T-helper 2 cell treated with Interferon-gamma antibody and Interleukin-4, amounts not matched to agents 100 ng/mL and 5 ng/mL, for 36 hours (primary cell): ENCODE data around the gene APOL6. TPM values are rescaled to one million over a fixed set of nuclear protein-coding genes. Genes with fewer than 3 reads are reported as not detected.

ENCODE experiments used
- intact Hi-C: fragments of 100-400 bp; cut with micrococcal nuclease; formaldehyde crosslinking; loops from one replicate; pipeline ENCODE4 v1.15.1; 2023
- total RNA-seq: library from RNA; stranded (reverse); gene quantifications from 2 replicates; pipeline ENCODE4 v1.2.3, GENCODE V29; 2022

APOL6 gene
- total RNA-seq, 1 donor from 2014 or later = 73.9 TPM

DNA sequence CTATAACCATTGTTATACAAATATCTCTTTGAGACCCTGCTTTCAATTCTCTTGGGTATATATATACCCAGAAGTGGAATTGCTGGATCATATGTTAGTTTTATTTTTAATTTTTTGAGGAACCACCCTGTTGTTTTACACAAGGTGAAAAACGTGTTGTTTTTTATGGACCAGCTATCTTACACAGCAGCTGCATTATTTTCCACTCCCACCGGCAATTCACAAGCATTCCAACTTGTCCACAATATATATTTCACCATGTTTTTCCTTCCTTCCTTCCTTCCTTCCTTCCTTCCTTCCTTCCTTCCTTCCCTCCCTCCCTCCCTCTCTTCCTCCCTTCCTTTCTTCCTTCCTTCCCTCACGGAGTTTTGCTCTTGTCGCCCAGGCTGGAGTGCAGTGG, 63.1 kb downstream of the APOL6 start:
- intact Hi-C loops = no loop called here

DNA sequence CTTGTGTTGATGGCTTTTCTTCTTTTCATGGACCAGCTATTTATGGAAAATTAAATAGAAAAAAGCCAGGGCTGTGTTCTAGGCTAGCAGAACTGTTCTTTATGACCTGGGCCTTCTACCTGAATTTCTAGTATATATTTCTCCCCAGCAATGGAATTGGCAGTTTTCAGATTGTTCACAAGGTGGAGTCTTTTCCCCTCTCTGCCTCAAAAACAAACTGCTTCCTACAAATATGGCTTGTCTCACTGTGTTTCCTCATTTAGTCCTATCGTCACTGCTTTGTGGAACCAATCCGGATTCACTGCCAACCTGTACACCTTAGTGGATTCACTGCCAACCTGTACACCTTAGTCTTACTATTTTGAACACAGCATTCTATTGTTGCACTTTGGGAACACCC, 64.4 kb downstream of the APOL6 start:
- intact Hi-C loops = no loop called here

GRCh38 chr22:35717572-35717971, 69.3 kb downstream of the APOL6 start, which contains the start of gene APOL5:
Gene APOL5, plus strand, starts transcription at chr22:35717872. Its CDS starts 0 bp downstream, at chr22:35717872.
- intact Hi-C loops = no loop called here

Other genes with a start within 250 kb of the APOL6 start
- gene MCM5, start 248.3 kb upstream of the APOL6 start, total RNA-seq = 273 and 281 TPM in 2 replicates
- not detected in 2 replicates for gene RASD2, start 107.6 kb upstream of the APOL6 start, total RNA-seq
- 0.36 and 0.68 TPM in 2 replicates for gene MB, start 31.1 kb upstream of the APOL6 start, total RNA-seq
- not detected in 2 replicates for gene APOL5, start 69.4 kb downstream of the APOL6 start, total RNA-seq